ENCODE data around the gene GARS1.

- TF ChIP-seq CTCF (conservative IDR thresholded peaks at IDR 0.05) (no peak), EZH2 (IDR thresholded peaks at IDR 0.05; ENCODE audit: low read depth) (no peak)
Observed at GRCh38 chr7:30594048-30594539, 584 bp upstream of the GARS1 start.
